ENCODE results near the gene COL26A1.

Gene COL26A1

DNA sequence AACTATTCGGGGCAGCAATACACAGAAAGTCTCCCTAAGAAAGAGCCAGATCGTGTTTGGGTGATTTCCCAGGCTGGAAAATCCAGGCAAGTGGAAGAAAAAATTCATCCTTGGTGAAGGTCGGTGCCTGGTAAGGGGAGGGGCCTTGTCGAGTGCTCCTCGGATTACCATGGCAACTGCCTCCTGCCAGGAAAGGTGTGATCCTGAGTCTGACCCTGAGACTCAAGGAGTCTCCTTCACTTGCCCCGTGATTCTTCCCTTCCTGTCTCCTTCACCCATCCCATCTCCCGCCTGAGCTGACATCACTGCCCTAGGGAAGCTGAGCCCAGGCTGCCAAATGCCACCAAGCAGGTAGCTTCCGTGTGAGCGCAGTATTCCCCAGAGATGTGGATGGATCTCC is 154.2 kb downstream of the COL26A1 start:
- in situ Hi-C loops (cut with HindIII; ENCODE audit: low sequenced_read_pairs): no loop called here
- TF ChIP-seq, protein P1, sequence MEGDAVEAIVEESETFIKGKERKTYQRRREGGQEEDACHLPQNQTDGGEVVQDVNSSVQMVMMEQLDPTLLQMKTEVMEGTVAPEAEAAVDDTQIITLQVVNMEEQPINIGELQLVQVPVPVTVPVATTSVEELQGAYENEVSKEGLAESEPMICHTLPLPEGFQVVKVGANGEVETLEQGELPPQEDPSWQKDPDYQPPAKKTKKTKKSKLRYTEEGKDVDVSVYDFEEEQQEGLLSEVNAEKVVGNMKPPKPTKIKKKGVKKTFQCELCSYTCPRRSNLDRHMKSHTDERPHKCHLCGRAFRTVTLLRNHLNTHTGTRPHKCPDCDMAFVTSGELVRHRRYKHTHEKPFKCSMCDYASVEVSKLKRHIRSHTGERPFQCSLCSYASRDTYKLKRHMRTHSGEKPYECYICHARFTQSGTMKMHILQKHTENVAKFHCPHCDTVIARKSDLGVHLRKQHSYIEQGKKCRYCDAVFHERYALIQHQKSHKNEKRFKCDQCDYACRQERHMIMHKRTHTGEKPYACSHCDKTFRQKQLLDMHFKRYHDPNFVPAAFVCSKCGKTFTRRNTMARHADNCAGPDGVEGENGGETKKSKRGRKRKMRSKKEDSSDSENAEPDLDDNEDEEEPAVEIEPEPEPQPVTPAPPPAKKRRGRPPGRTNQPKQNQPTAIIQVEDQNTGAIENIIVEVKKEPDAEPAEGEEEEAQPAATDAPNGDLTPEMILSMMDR (IDR thresholded peaks at IDR 0.05; ENCODE audit: low read depth, low read length, missing control alignments): no peak
- no peak for DNase-seq (ENCODE audit: low read depth)
- H3K4me3 ChIP-seq (ENCODE audit: low read depth, low read length): no peak overlapping the region

DNA sequence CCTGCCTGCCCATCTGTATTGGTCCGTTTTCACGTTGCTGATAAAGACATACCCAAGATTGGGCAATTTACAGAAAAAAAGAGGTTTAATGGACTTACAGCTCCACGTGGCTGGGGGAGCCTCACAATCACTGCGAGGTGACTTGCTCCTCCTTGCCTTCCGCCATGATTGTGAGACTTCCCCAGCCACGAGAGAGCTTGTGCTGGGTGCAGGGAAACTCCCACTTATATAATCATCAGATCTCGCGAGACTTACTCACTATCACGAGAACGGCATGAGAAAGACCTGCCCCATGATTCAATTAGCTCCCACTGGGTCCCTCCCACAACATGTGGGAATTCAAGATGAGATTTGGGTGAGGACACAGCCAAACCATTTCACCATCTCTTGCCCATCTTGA is 154.6 kb downstream of the COL26A1 start:
- in situ Hi-C loops (cut with HindIII; ENCODE audit: low sequenced_read_pairs): no loop called here
- no peak overlapping the region for H3K4me3 ChIP-seq (ENCODE audit: low read depth, low read length)
- no peak for DNase-seq (ENCODE audit: low read depth)
- TF ChIP-seq, protein P1 (IDR thresholded peaks at IDR 0.05; ENCODE audit: low read depth, low read length, missing control alignments): no peak

DNA sequence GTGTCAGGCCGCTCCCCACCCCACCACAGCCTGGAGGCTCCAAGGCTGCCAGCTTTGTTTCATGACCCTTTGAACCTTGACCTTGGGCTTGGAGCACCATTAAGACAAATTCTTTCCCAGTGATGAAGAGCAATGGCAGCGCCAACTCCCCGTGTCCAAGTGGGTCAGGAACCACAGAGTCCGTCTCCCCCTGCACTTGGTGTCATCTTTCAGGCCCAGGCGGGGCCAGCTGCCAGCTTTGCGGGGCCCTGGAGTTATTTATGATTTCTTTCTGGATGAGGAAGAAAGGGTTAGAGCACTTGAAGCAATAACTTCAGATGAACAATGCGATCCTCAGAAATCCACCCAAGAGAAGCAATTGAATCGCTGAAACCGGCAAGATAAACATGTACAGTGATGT is 155.7 kb downstream of the COL26A1 start:
- TF ChIP-seq, protein P1 (IDR thresholded peaks at IDR 0.05; ENCODE audit: low read depth, low read length, missing control alignments): no peak
- DNase-seq (ENCODE audit: low read depth): no peak
- no peak overlapping the region for H3K4me3 ChIP-seq (ENCODE audit: low read depth, low read length)
- in situ Hi-C loops (cut with HindIII; ENCODE audit: low sequenced_read_pairs): no loop called here

DNA sequence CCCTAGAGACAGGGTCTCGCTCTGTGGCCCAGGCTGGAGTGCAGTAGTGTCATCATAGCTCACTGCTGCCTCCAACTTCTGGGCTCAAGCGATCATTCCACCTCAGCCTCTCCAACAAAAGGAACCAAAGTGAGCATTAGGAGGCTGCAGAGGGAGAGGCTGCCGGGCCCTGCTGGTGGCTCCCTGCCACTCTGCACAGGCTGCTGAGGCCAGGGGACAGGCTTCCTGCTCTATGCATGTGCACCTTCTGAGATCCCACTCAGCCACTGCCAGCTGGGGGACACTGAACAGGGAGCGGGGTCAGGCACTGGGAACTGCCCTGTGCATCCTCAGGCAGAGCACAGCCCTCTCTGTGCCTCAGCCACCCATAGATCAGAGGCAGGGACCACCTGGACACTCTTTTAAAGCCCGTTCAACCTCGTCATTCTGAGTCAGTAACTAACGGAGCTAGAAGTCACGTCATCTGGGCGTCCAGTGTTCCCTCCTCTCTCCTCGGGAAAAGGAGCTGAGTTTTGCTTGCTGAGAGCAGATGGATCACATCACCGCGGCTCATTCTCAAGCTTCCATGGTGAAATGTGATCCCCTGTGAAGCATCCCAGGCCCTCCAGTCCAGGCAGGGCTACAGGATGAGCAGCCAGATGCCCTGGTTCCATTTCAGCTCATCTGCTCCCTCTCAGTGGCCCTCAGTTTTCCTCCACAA is 156.8 kb downstream of the COL26A1 start:
- no peak overlapping the region for H3K4me3 ChIP-seq (ENCODE audit: low read depth, low read length)
- TF ChIP-seq, protein P1 (IDR thresholded peaks at IDR 0.05; ENCODE audit: low read depth, low read length, missing control alignments): no peak
- in situ Hi-C loops (cut with HindIII; ENCODE audit: low sequenced_read_pairs): no loop called here
- DNase-seq (ENCODE audit: low read depth): no peak

DNA sequence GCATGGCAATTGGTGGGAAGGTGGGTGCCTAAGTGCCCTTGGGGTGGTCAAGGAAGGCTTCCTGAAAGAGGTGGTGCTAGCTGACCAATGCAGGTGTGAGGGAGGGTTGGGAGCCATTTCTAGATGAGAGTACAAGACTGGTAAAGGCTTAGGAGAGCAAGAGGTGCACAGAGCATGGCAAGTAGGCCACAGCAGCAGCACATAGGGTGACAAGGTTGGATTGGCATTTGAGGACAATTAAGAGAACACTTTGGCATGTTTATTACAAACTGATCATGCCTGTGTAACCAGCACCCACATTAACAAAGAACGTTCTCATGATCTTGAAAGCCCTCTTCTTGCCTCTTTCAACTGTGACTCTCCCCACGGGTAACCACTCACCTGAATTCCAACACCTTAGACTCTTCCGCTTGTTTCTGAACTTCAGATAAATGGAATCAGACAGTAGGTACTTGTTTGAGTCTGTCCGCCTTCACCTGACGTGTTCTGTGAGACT is 158.8 kb downstream of the COL26A1 start:
- DNase-seq (ENCODE audit: low read depth): no peak
- TF ChIP-seq, protein P1 (IDR thresholded peaks at IDR 0.05; ENCODE audit: low read depth, low read length, missing control alignments): no peak
- no peak overlapping the region for H3K4me3 ChIP-seq (ENCODE audit: low read depth, low read length)
- in situ Hi-C loops (cut with HindIII; ENCODE audit: low sequenced_read_pairs): no loop called here

DNA sequence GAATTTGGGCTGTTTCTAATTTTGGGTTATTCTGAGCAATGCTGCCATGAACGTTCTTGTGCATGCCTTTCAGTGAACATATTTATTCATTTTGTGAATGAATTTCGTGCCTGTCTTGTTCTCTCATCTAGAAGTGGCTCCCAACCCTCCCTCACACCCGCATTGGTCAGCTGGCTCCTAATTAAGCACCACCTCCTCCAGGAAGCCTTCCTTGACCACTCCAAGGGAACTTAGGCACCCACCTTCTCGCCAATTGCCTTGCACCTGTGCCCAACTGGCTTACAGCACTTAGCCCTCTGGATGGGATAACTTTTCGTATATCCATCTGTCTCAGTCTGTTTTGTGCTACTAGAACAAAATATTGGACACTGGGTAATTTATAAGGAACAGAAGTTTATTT is 159.3 kb downstream of the COL26A1 start:
- no peak overlapping the region for H3K4me3 ChIP-seq (ENCODE audit: low read depth, low read length)
- in situ Hi-C loops (cut with HindIII; ENCODE audit: low sequenced_read_pairs): no loop called here
- TF ChIP-seq, protein P1 (IDR thresholded peaks at IDR 0.05; ENCODE audit: low read depth, low read length, missing control alignments): no peak

More for the DNA sequence above, 159.3 kb downstream of the COL26A1 start:
- no peak for DNase-seq (ENCODE audit: low read depth)

Data from astrocyte of the cerebellum (primary cell).